HG03064 (cell line): ENCODE results near the gene TUBA3E.
"Not testable (repeated sequence)": the region's sequence is repeated elsewhere in the genome, so short reads cannot be mapped to it uniquely, and the experiment has no call there.

Source experiments
- ATAC-seq: cut with Tn5 transposase; IDR thresholded peaks from one replicate; pipeline ENCODE4 v1.9.1; 2021; ENCODE audit warnings: low read depth; ENCODE audit not compliant: unreplicated experiment

The TUBA3E gene

DNA sequence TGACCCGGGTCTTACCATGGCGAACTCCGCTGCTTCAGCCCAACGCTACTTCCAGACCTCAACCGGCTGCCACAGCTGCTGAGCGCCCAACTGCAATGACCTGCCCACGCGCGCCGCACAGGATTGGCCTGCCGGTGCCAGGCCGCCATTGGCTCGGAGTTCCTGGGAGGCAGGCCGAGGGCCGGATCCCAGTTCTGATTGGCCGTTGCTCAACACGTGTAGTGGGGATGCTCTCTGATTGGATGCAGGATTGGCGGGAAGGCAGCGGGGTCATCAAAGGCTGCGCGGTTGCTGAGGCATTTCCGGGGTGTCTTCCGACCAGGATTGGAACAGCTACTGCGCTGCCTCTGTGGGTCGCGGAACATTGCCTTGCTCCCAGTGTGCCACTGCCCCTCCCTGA is at the start of gene TUBA3E:
Gene TUBA3E (minus strand): TSS at position 97 of the 400 bp plus-strand sequence. CDS start 79 bp downstream, at position 18.
- no peak for ATAC-seq

DNA sequence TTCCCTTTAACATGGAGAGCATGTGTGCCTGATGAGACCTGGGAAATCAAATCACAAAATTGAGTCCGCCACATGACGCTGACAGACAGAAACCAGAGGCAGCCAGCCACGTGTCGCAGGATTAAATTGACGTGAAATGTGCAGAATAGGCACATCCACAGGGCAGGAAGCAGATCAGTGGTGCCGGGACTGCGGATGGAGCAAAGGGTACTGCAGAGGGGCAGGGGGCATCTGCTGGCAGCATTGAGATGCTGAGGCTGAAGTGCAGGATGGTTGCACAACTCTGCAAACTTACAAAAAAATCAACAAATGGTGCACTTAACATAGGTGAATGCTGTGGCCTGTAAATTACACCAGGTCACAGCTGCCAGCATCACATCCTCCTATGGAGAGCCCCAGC is 48.2 kb upstream of the TUBA3E start:
- no peak for ATAC-seq

DNA sequence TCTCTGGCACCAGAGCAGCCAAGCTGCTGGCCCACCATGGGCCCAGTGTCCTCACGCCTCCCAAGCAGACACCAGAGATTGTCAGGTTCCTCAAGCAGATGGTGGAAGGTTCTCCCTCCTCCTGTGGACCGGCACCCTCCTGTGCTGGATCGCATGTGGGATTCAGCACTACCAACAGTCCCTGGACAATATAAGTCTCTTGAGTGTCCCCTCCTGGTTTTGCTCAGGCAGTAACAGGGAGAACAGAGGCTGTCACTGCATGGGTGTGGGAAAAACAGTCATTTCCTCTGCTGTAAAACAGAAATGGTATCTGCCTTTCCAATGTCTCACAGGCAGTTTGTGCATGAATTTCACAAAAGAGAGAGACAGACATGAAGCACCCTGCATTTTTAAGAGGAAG is 47.7 kb upstream of the TUBA3E start:
- no peak for ATAC-seq

DNA sequence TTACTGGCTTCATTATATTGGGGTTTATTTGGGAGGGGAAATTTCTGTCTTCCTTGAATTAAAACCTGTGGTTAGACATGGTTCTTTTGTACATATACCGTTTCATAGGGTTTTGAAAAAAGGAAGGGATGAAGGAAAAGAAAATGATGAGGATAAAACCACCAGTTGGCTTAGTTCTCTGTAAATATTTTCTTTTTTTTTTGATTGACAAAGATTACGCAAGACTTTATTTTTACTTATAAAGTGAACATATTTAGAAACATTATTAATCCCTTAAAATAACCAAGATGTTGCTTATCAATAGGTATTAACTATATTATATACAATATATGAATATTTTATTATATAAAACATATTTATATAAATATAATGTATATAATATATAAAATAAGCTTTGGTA is 45.1 kb upstream of the TUBA3E start:
- ATAC-seq: no peak

DNA sequence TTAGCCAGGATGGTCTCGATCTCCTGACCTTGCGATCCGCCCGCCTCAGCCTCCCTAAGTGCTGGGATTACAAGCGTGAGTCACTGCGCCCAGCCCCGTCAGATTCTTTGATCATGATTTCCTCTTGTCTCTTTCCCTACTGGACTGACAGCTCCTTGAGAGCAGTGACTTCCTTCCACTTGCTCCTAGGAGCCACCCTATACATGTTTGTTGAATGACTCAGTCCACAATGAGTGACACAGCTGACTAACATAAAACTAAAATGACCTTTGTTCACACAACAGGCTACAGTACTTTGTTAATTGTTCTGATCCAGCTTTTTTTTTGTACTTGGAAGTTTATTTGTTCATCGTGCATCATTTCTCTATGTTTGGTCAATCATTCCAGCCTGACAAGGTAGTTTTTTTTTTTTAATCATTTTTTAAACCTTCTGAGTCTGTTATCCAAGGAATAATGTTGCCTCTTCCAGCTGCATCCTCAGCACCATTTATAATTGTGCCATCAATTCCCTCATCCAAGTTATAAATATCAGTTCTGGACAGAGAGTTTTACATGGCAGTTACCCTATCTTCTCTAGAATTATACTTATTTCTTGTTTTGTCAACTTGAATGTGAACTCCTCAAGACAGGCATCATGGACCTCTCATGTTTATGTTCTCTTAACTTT is 42.9 kb upstream of the TUBA3E start:
- ATAC-seq: no peak

DNA sequence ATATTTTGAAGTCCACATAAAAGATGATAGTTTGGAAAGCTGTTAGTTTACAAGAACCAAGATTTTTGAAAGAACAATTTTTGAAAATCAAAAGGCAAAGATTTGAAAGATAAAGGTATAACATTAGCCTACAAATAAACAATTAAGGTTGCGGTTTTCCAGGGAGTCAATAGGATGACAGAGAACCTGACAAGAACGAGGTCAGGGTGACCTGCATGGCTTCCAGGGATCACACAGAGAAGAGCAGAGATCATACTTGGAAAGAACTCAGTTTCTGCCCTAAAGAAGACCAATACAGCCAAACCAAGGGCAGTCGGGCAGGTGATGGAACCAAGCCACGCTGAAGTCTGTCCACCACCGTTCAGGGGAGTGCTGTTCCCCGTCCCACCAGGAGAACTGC is 41.3 kb upstream of the TUBA3E start:
- not testable (repeated sequence) for ATAC-seq

DNA sequence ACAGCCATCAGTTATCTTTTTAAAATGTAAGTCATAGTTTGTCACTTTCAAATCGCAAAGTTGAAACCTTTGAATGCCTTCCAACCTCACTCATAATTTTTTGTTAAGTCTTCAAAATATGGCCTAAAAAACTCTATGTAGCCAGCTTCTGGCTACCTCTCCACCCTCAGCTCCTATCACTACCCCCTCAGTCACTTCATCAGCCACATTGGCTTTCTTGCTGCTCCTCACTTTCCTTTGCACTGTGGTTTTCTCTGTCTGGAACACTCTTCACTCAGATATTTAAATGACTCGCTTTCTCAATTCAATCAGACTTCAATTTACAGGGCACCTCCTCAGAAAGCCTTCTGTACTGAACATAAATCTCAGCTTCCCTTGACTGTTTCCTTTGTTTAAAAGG is 34.8 kb upstream of the TUBA3E start:
- not testable (repeated sequence) for ATAC-seq

DNA sequence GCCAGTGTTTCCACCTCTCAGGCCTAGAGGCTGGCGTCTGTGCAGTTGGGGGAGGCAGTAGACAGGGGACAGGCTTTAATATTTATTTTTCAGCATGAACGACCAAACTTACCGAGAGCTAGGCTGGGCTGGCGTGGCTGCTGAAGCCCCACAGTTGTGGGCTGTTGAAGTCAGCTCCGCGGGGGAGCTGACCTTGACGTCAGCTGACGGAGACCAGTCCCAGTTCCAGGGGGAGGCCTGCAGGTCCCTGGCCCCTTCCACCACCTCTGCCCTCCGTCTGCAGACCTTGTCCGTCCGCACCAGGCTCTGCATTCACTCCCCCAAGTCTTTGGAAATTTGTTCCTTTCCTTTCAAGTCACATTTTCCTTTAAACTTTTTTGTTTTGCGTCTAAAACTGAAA is 33.4 kb upstream of the TUBA3E start:
- no peak for ATAC-seq

DNA sequence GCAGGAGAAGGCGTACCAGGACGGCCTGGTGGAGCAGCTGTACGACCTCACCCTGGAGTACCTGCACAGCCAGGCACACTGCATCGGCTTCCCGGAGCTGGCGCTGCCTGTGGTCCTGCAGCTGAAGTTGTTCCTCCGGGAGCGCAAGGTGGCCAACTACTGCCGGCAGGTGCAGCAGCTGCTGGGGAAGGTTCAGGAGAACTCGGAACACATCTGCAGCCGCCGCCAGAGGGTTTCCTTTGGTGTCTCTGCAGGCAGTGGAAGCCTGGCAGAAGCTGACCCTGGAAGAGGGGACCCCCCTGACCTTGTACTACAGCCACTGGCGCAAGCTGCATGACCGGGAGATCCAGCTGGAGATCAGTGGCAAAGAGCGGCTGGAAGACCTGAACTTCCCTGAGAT is 32.7 kb upstream of the TUBA3E start:
- ATAC-seq: not testable (repeated sequence)

DNA sequence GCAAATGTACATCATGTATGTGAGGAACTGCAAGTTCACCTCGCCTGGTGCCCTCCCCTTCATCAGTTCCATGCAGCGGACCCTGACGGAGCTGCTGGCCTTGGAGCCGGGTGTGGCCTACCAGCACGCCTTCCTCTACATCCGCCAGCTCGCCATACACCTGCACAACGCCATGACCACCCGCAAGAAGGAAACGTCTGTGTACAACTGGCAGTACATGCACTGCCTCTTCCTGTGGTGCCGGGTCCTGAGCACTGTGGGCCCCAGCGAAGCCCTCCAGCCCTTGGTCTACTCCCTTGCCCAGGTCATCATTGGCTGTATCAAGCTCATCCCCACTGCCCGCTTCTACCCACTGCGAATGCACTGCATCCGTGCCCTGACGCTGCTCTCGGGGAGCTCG is 32.1 kb upstream of the TUBA3E start:
- not testable (repeated sequence) for ATAC-seq

DNA sequence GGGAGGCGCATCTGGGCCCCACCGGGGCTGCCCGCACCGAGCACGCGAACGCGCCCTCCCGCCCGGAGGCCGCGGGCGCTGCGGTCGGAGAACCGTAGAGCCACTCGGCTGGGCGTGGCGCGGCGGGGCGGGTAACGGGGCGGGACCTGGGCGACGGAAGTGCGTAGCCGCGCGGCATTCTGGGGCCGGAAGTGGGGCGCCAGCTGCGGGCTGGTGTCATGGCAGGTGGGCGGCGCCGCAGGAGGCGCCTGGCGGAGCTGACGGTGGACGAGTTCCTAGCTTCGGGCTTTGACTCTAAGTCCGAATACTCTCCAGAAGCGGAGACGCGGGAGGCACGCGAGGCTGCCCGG is 30.9 kb upstream of the TUBA3E start:
- not testable (repeated sequence) for ATAC-seq

DNA sequence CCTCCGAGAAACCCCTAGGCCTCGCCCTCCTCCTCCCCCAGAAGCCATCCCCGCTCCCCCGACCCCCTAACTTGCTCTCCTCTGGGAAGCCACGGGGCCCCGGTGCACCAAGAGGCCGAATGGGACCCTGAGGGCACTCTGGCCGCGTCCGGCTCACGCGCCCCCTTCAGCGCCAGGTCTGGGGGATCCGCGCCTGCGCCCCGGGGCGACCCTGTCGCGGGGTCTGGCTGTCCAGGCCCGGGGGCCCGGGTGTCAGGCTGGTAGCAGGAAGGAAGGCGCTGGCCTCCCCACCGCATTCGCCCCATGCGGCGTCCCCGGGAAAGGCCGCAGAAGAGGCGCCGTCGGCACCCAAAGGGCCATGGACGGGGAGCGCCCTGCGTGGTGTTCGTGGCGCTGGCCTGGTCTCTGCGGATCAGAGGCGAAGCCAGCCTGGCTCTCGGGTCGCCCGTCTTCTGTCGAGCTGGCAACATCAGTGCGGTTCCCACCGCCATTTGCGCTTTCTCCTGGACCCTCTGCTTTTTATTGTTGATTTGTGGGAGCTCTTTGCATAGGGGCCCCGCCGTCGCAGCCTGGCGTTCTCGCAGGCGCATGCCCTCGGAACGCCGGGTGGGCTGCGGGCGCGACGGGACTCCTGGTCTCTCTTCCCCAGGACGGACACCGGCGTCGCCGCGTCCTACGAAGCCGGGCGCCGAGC is 30.4 kb upstream of the TUBA3E start:
- not testable (repeated sequence) for ATAC-seq

DNA sequence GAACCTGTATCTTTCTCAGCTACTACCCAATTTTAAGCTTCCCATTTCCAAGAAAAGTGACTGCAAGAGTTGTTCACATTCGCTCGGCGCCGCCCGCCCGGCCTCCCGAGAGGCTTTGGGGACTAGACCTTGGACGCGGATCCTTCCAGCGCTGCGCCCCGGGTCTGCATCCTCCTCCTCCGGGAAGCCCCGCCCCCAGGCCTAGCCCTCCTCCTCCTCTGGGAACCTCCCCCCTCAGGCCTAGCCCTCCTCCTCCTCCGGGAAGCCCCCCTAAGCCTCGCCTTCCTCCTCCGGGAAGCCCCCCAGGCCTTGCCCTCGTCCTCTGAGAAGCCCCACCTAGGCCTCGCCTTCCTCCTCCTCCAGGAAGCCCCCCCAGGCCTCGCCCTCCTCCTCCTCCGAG is 29.8 kb upstream of the TUBA3E start:
- ATAC-seq: not testable (repeated sequence)

DNA sequence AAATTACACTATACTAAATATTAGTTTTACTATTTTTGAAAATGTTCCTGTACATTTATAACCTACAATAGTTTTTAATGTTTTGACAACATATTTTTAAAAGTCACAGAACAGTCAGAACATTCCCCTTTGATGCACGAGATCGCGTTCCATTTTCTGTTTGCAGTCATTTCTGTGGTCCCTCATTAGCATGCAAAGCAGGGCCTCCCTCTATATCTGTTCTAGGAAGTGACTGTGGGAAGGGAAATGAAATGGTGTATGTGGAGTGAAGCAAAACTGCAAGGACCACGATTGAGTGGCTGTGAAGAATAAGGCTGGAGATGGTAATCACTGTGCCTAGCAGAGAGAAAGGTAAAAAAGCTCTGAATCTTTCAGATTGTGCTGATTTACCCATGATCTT is 24.3 kb upstream of the TUBA3E start:
- not testable (repeated sequence) for ATAC-seq

DNA sequence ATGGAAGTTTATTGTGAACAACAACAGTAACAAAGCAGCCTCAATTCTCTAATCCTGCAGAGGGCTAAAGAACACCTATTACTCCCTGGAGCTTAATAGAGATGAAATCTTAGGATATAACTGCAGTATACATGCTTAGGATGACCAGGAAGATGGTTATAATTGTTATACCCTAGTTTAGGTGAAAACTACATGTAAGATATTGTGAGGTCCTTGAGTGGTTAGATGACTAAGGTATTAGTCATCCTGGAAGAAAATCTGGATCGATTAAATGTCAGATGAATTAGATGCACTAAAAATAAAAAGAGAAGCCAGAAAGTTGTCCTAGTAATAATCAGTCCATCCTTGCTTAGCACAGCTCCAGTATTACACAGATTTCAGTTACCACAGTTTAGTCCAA is 22.3 kb upstream of the TUBA3E start:
- ATAC-seq: not testable (repeated sequence)

DNA sequence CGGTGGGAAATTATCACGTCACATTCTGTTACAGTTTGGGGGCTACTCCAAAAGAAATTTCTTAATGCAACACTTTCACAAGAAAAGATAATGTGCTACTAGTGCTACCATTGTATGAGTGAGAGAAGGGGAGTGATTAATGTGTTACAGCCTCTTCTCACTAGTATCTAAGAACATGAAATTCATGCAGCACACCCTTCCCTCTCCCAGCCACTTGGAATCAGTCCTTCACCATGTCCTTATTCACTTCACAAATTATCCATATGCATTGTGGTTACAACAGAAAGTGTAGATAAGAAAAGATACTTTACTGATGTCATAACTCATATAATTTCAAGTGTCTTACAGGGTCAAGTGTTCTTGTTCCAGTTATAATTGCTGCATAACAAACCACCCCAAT is 20.9 kb upstream of the TUBA3E start:
- not testable (repeated sequence) for ATAC-seq

DNA sequence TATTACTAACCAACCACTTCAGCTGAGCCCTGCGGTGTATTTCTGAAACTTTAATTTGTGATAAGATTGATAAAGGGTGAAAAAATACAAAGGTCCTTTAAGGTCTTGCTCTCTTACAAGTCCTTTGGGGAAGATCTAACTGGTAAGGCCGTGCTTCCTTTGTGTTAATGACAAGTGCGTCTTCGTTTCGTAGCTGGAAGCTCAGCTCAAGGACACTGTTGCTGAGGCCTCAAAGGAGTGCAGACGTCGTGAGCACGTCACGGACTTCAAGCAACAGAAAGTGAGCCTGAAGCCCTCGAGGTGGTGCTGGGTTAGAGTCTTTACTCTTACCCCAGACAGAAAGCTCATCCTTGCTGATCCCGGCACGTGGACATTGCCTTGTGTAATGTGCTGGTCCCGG is 8.8 kb upstream of the TUBA3E start:
- ATAC-seq: not testable (repeated sequence)

DNA sequence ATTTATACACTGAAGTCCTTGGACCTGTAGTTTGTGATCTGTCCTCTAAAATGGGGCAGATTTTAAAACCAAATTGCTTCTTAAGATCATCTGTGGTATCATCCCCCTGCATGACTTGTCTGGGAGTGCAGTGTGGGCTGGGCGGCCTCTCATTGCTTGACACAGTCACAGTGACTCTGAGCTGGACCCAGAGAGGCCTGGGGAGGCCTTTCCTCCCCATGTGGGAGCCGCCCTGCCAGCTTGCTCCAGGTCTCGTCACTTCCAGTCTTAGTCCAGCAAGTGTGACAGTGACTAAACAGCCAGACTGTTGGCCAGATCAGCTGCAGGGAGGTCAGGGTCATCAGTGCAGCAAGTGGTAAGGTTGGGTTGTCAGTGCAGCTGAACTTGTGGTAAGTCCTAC is 4.9 kb upstream of the TUBA3E start:
- not testable (repeated sequence) for ATAC-seq

DNA sequence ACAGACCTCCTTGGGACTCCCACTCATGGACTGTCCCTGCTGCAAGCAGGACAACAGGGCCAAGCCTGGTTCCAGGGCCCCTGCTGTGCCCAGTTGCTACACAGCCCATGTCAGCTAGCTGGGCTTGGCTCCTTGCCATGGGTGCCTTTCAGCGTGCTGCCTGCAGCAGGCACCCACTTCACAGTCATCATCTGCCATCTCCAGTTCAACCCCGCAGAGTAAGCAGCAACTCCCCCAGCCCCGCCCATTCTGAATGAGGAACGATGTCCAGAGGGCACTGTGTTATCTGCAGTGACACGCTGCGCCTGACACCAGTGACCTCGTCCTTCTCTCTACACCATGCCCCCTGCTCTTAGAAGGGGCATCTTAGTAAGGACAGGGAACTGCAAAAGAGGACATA is 4.3 kb upstream of the TUBA3E start:
- not testable (repeated sequence) for ATAC-seq

DNA sequence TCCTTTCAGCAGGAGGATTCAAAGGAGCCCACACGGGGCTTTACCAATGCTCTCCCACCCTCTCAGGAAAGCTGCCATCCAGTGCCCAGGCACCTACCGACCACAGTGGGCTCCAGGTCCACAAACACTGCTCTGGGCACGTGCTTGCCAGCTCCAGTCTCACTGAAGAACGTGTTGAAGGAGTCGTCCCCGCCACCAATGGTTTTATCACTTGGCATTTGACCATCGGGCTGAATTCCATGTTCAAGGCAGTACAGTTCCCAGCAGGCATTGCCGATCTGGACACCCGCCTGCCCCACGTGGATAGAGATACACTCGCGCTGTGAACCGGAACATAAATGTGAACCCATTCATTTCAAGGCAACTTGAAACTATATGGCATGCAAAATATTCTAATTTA is 2.2 kb downstream of the TUBA3E start:
- ATAC-seq: not testable (repeated sequence)

DNA sequence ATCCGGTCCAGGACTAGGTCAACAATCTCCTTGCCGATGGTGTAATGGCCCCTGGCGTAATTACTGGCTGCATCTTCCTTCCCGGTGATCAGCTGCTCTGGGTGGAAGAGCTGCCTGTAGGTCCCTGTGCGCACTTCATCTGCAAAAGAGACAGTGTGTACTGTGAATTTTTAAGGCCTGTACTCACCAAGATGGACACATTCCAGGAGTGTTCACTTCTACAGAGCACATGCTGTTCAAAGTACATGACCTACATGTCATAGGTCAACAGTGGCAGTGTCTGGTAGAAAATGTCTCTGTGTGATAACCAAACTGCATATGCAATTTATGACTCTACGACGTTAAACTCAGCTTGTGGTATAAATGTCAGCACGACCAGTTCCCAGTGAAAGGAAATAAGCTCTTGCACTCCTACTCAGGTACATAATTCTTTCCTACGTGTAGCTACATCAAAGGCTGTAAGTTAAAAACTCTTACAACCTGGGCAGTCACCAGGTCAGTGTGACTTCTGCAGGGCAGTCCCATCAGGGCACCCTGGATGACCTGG is 3.1 kb downstream of the TUBA3E start:
- ATAC-seq: not testable (repeated sequence)

DNA sequence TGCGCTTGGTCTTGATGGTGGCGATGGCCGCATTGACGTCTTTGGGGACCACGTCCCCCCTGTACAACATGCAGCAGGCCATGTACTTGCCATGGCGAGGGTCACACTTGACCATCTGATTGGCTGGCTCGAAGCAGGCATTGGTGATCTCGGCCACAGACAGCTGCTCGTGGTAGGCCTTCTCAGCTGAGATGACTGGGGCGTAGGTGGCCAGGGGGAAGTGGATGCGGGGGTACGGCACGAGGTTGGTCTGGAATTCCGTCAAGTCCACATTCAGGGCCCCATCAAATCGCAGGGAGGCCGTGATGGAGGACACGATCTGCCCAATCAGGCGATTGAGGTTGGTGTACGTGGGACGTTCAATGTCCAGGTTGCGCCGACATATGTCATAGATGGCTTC is 4.4 kb downstream of the TUBA3E start:
- not testable (repeated sequence) for ATAC-seq
